Naive thymus-derived CD4-positive, alpha-beta T cell (primary cell): ENCODE measurements around the gene SPATA33. TPM values are rescaled to one million over a fixed set of nuclear protein-coding genes. Genes with fewer than 3 reads are reported as not detected.
A peak's percentile ranks its signal among the peaks of the same experiment; 100 is the strongest.

ENCODE experiments used
- ATAC-seq: fragments of 150-1000 bp; cut with Tn5 transposase; 2 replicates; pipeline ENCODE4 v1.10.0; 2021; ENCODE audit warnings: mild to moderate bottlenecking, moderate library complexity
- CTCF ChIA-PET: fragments of 350-600 bp; sonication (Branson Sonifier 250); formaldehyde crosslinking; loops from one replicate; lab custom pipeline; 2021; ENCODE audit warnings: antibody characterized with exemption; lab: Charles Lee
- POLR2A ChIA-PET: fragments of 350-600 bp; sonication (Branson Sonifier 250); formaldehyde crosslinking; loops from one replicate; lab custom pipeline; 2021; ENCODE audit warnings: antibody characterized with exemption, inconsistent platforms; lab: Charles Lee
- DNase-seq, 9 donors: peaks; one replicate each; pipeline versions ENCODE4 v3.0.0 to v3.0.0-alpha.2; 2020 to 2022; ENCODE audit warnings: mixed read lengths in 1 of 9
- H3K27ac ChIP-seq: one replicate; pipeline ENCODE4 v1.7.0; 2013; ENCODE audit warnings: mild to moderate bottlenecking, low read depth, low read length, moderate library complexity
- H3K27me3 ChIP-seq, 2 donors: one replicate each; pipeline ENCODE4 v1.7.0; 2013; ENCODE audit warnings: low read length in 2 of 2, mild to moderate bottlenecking in 2 of 2, moderate library complexity in 2 of 2; ENCODE audit not compliant: control insufficient read depth in 2 of 2, insufficient read depth in 2 of 2
- H3K36me3 ChIP-seq, 3 experiments: 1 replicate in 2 of 3; 2 replicates in 1 of 3; pipeline ENCODE4 v1.7.0; 2013; ENCODE audit warnings: low read length in 3 of 3, mild to moderate bottlenecking in 3 of 3, moderate library complexity in 1 of 3; ENCODE audit not compliant: insufficient read depth in 3 of 3, control insufficient read depth in 2 of 3
- H3K4me1 ChIP-seq, 2 donors: one replicate each; pipeline ENCODE4 v1.7.0; 2013; ENCODE audit warnings: low read length in 2 of 2, mild to moderate bottlenecking in 2 of 2, moderate library complexity in 1 of 2; ENCODE audit not compliant: control insufficient read depth in 2 of 2, insufficient read depth in 2 of 2
- H3K4me3 ChIP-seq: 2 replicates; pipeline ENCODE4 v1.7.0; 2013; ENCODE audit warnings: mild to moderate bottlenecking, low read length
- H3K9me3 ChIP-seq, 3 experiments: 1 replicate in 2 of 3; 2 replicates in 1 of 3; pipeline ENCODE4 v1.7.0; 2013; ENCODE audit warnings: low read length in 3 of 3; ENCODE audit not compliant: control insufficient read depth in 2 of 3
- H3K27ac Mint-ChIP-seq, 9 donors: one replicate each; pipeline ENCODE4 v1.8.0; 2020 to 2022; ENCODE audit warnings: mixed read lengths in 9 of 9, mild to moderate bottlenecking in 8 of 9, moderate library complexity in 5 of 9, inconsistent platforms in 2 of 9
- H3K27me3 Mint-ChIP-seq, 5 donors: one replicate each; pipeline ENCODE4 v1.8.0; 2021 to 2022; ENCODE audit warnings: mixed read lengths in 5 of 5, mild to moderate bottlenecking in 1 of 5
- H3K36me3 Mint-ChIP-seq, 5 donors: one replicate each; pipeline ENCODE4 v1.8.0; 2020 to 2022; ENCODE audit warnings: mixed read lengths in 5 of 5, mild to moderate bottlenecking in 3 of 5, inconsistent platforms in 1 of 5
- H3K4me1 Mint-ChIP-seq, 7 donors: one replicate each; pipeline ENCODE4 v1.8.0; 2020 to 2022; ENCODE audit warnings: mixed read lengths in 7 of 7, mild to moderate bottlenecking in 3 of 7, inconsistent platforms in 1 of 7
- H3K4me3 Mint-ChIP-seq, 10 donors: one replicate each; pipeline ENCODE4 v1.8.0; 2020 to 2022; ENCODE audit warnings: mild to moderate bottlenecking in 10 of 10, mixed read lengths in 10 of 10, moderate library complexity in 6 of 10, inconsistent platforms in 2 of 10
- H3K9me3 Mint-ChIP-seq, 11 donors: one replicate each; pipeline ENCODE4 v1.8.0; 2020 to 2022; ENCODE audit warnings: mixed read lengths in 11 of 11, mild to moderate bottlenecking in 4 of 11, inconsistent platforms in 1 of 11, moderate library complexity in 1 of 11
- intact Hi-C, 2 donors: fragments of 100-400 bp; cut with micrococcal nuclease; formaldehyde crosslinking; loops; one replicate each; pipeline ENCODE4 v1.15.1; 2023
- polyA plus RNA-seq, 2 donors: library from polyadenylated mRNA; unstranded; fragments of 300-500 nt; fragmentation: Illumina TruSeq; gene quantifications; one replicate each; pipeline ENCODE4 v1.2.3, GENCODE V29; 2021
- total RNA-seq, 6 experiments: library from RNA in 5 of 6; stranded (reverse) in 5 of 6; gene quantifications; 1 replicate in 5 of 6; 2 replicates in 1 of 6; pipeline ENCODE4 v1.2.3 and lab custom pipeline; 2021 to 2026

The SPATA33 gene
- total and polyA plus RNA-seq, 7 experiments from 2014 or later: 2.4 to 17.0 (median 6.6) TPM

- H3K4me3 ChIP-seq: no peak overlapping the region
- Mint-ChIP-seq H3K4me1 (peaks cover 4 to 15% (median 8%) of the 10 kb centered on the region in 7 donors), H3K4me3 (peak overlapping the region in 6 of 10 donors; percentile 21 to 66 (median 52)), H3K27ac (no peak overlapping the region), H3K36me3 (peaks cover 0 to 4% (median 0%) of the 10 kb centered on the region in 5 donors), H3K27me3 (no peaks in the 10 kb centered on the region), H3K9me3 (no peaks in the 10 kb centered on the region)
- intact Hi-C loops: loop anchor here in 1 of 2 donors (10.0 kb wide), 1 partner anchor 465 kb away; no protein-coding TSS in a partner anchor
- no peaks in the 10 kb centered on the region for H3K9me3 ChIP-seq
- no peak overlapping the region for H3K27ac ChIP-seq
- POLR2A ChIA-PET: interaction anchor here (1.3 to 1.4 kb wide), 2 partner anchors 14 to 32 kb away, joined by 3 to 9 read pairs; no protein-coding TSS in a partner anchor
- H3K36me3 ChIP-seq: no peaks in the 10 kb centered on the region
- H3K4me1 ChIP-seq: peaks cover 0 to 12% of the 10 kb centered on the region in 2 donors
- no peak for ATAC-seq
- no peak for DNase-seq
- CTCF ChIA-PET: interaction anchor here (1.1 to 1.3 kb wide), 3 partner anchors 14 to 85 kb away, joined by 3 to 6 read pairs (median 3); no protein-coding TSS in a partner anchor
- no peaks in the 10 kb centered on the region for H3K27me3 ChIP-seq
Observed at GRCh38 chr16:89709716-89710432, 52.2 kb downstream of the SPATA33 start.

DNA sequence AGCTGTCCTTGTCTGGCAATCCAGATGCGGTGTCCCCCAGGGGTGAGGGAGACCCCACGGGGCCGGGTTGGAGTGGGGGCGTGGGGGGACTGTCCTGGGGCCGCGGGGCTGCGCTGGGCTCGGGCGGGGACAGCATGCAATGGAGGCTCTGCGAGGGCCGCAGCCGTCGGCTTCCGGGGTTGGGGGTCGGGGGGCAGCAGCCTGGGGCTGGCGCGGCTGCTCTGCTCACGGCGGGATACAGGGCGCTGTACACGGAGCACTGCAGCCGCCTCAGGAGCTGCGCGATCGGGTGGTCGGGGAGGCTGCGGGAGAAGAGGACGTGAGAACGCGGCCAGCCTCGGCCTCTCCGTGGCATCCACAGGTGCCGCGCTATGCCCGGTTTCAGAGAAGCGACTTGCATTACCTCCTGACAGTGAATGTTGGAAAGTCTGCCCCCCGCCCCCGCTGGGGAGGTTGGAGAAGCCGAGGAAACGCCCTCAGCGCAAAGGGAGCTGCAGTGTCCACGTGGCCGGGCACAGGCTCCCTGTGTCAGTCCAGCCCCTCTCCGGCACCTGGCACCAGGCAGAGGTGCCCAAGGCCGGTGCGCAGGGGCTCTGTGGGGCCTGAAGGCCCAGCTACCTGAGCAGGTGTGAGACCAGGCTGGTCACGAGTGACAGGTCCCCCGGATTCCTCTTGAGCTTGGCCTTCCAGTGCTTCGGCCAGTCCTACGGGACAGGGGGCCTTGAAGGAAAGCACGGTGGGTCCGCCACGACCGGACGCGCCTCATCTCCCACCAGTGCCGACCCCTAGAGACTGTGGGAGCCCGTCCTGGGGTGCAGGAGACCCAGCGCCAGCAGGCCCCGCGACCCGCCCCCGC is 53.3 kb downstream of the SPATA33 start:
- DNase-seq: no peak
- peaks cover 0 to 11% of the 10 kb centered on the region in 2 donors for H3K4me1 ChIP-seq

GRCh38 chr16:89711601-89712273 is 54.1 kb downstream of the SPATA33 start:
- Mint-ChIP-seq H3K4me3 (peak overlapping the region in 7 of 10 donors; percentile 42 to 78 (median 68)), H3K27me3 (no peaks in the 10 kb centered on the region), H3K4me1 (peaks cover 0 to 7% (median 3%) of the 10 kb centered on the region in 7 donors), H3K36me3 (peaks cover 0 to 5% (median 0%) of the 10 kb centered on the region in 5 donors), H3K9me3 (no peaks in the 10 kb centered on the region), H3K27ac (peak overlapping the region in 1 of 9 donors; percentile 29)
- ATAC-seq (peak; percentile 96), DNase-seq (peak; percentile 48 to 86 (median 62))
- Histone ChIP-seq H3K4me1 (peaks cover 0 to 7% of the 10 kb centered on the region in 2 donors), H3K27ac (peak overlapping the region; percentile 58), H3K9me3 (no peaks in the 10 kb centered on the region), H3K36me3 (peaks cover 0 to 4% (median 0%) of the 10 kb centered on the region in 3 experiments), H3K27me3 (no peaks in the 10 kb centered on the region), H3K4me3 (peak overlapping the region; percentile 47)
- ChIA-PET POLR2A (interaction anchor here (1.0 to 4.0 kb wide), 4 partner anchors 9 to 26 kb away, joined by 3 to 22 read pairs (median 6); partner anchors contain the start of gene VPS9D1), CTCF (no interaction called here)
- intact Hi-C loops: loop anchor here (1.0 kb wide), 2 partner anchors 9 to 10 kb away; partner anchors contain the start of gene ZNF276 (in 2 of the 2)

More for the DNA sequence above, 53.3 kb downstream of the SPATA33 start:
- ATAC-seq: no peak
- Histone ChIP-seq H3K36me3 (no peaks in the 10 kb centered on the region), H3K9me3 (no peaks in the 10 kb centered on the region), H3K4me3 (no peak overlapping the region), H3K27ac (no peak overlapping the region), H3K27me3 (no peaks in the 10 kb centered on the region)
- Mint-ChIP-seq H3K9me3 (no peaks in the 10 kb centered on the region), H3K27ac (no peak overlapping the region), H3K27me3 (no peaks in the 10 kb centered on the region), H3K36me3 (peaks cover 0 to 5% (median 0%) of the 10 kb centered on the region in 5 donors), H3K4me3 (peak overlapping the region in 2 of 10 donors; percentile 21 to 78), H3K4me1 (peaks cover 2 to 13% (median 6%) of the 10 kb centered on the region in 7 donors)
- CTCF ChIA-PET: interaction anchor here (1.3 kb wide), 2 partner anchors 13 to 84 kb away, joined by 3 to 6 read pairs; no protein-coding TSS in a partner anchor
- intact Hi-C loops: loop anchor here (1.0 kb wide), 2 partner anchors 9 to 10 kb away; partner anchors contain the start of gene ZNF276 (in 2 of the 2)
- POLR2A ChIA-PET: interaction anchor here (1.3 to 1.4 kb wide), 2 partner anchors 13 to 31 kb away, joined by 3 to 9 read pairs; no protein-coding TSS in a partner anchor

GRCh38 chr16:89712274-89712781 is 54.7 kb downstream of the SPATA33 start:
- peak overlapping the region; percentile 58 for H3K27ac ChIP-seq
- no peaks in the 10 kb centered on the region for H3K27me3 Mint-ChIP-seq
- intact Hi-C loops: no loop called here
- ChIA-PET POLR2A (interaction anchor here (0.6 to 4.0 kb wide), 6 partner anchors 8 to 83 kb away, joined by 3 to 22 read pairs (median 4); partner anchors contain the start of gene VPS9D1), CTCF (interaction anchor here (0.8 kb wide), 1 partner anchor 37 kb away, joined by 3 read pairs; no protein-coding TSS in a partner anchor)
- H3K4me3 ChIP-seq: peak overlapping the region; percentile 47
- H3K27ac Mint-ChIP-seq: peak overlapping the region in 1 of 9 donors; percentile 29
- peaks cover 0 to 7% of the 10 kb centered on the region in 2 donors for H3K4me1 ChIP-seq
- H3K36me3 Mint-ChIP-seq: peaks cover 0 to 5% (median 0%) of the 10 kb centered on the region in 5 donors
- peaks cover 0 to 4% (median 0%) of the 10 kb centered on the region in 3 experiments for H3K36me3 ChIP-seq
- H3K9me3 ChIP-seq: no peaks in the 10 kb centered on the region
- H3K4me1 Mint-ChIP-seq: peaks cover 0 to 7% (median 3%) of the 10 kb centered on the region in 7 donors
- ATAC-seq: no peak
- no peak for DNase-seq
- H3K9me3 Mint-ChIP-seq: no peaks in the 10 kb centered on the region
- H3K4me3 Mint-ChIP-seq: peak overlapping the region in 9 of 10 donors; percentile 42 to 78 (median 70)
- no peaks in the 10 kb centered on the region for H3K27me3 ChIP-seq

- no peaks in the 10 kb centered on the region for H3K27me3 Mint-ChIP-seq
- no peak overlapping the region for H3K27ac Mint-ChIP-seq
- peaks cover 0 to 19% (median 12%) of the 10 kb centered on the region in 7 donors for H3K4me1 Mint-ChIP-seq
- ChIA-PET CTCF (interaction anchor here (0.7 to 2.3 kb wide), 5 partner anchors 9 to 73 kb away, joined by 3 to 12 read pairs (median 4); no protein-coding TSS in a partner anchor), POLR2A (interaction anchor here (0.5 to 1.0 kb wide), 3 partner anchors 87 to 147 kb away, joined by 3 read pairs; no protein-coding TSS in a partner anchor)
- H3K4me1 ChIP-seq: peaks cover 8 to 13% of the 10 kb centered on the region in 2 donors
- intact Hi-C loops: no loop called here
- H3K36me3 Mint-ChIP-seq: peaks cover 0 to 6% (median 0%) of the 10 kb centered on the region in 5 donors
- ATAC-seq: no peak
- H3K27me3 ChIP-seq: no peaks in the 10 kb centered on the region
- H3K4me3 Mint-ChIP-seq: no peak overlapping the region
- H3K4me3 ChIP-seq: no peak overlapping the region
- H3K9me3 ChIP-seq: no peaks in the 10 kb centered on the region
- peaks cover 0 to 4% (median 0%) of the 10 kb centered on the region in 3 experiments for H3K36me3 ChIP-seq
- no peak overlapping the region for H3K27ac ChIP-seq
- no peaks in the 10 kb centered on the region for H3K9me3 Mint-ChIP-seq
- peak in 1 of 9 donors; percentile 7 for DNase-seq
Observed at GRCh38 chr16:89716493-89716892, 58.9 kb downstream of the SPATA33 start.
